CD4-positive, alpha-beta T cell treated with Interleukin-2 at 100 ng/mL for 4 hours (primary cell): Measurements from ENCODE around the gene ZFYVE26.
"Not testable (repeated sequence)": the region's sequence is repeated elsewhere in the genome, so short reads cannot be mapped to it uniquely, and the experiment has no call there.

ENCODE experiments used
- DNase-seq: peaks from one replicate; pipeline ENCODE4 v3.0.0-alpha.2; 2020; ENCODE audit warnings: low spot score

Gene ZFYVE26

DNA sequence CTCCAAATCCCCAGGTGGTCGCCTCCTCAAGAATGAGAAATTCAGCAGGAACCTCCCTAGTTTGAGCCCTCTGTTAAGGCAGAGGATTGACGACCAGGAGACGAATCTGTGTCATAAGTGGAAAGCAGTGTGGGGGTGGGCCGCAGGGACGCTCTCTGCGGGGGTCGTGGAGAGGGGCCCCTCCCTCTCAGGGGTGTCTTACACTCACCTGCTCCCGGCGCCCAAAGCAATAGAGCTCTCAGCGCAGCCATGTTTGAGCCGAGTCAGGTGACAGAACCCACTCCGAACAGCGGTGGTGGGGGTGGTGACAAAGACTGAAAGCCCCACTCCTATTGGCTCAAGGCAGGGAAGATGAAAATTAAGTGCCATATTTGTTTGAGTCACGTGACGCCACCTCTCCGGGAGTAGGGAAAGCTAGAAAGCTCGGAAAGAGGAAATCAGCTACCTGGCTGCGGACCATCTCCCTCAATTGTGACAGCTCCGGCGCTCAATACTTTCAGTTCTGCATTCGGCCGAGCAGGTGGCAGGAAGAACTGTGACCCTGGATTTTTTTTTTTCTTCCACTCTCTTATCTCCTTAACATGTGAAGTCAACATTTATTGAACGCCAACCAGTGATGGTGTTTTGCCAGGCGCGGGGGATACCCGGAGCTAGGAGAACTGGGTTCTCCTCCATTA is at the start of gene ZFYVE26:
ZFYVE26 (minus strand) TSS at position 265 of the 677 bp plus-strand sequence. CDS start 627 bp downstream, outside the sequence.
- DNase-seq, result peak; percentile 92

- DNase-seq, result no peak
These were observed 46.8 kb upstream of the ZFYVE26 start for GRCh38 chr14:67863223-67863622.

GRCh38 chr14:67859169-67859749 is 42.9 kb upstream of the ZFYVE26 start:
- DNase-seq, result no peak

- DNase-seq, result no peak
These were observed 41.5 kb upstream of the ZFYVE26 start for GRCh38 chr14:67857778-67858350.

DNA sequence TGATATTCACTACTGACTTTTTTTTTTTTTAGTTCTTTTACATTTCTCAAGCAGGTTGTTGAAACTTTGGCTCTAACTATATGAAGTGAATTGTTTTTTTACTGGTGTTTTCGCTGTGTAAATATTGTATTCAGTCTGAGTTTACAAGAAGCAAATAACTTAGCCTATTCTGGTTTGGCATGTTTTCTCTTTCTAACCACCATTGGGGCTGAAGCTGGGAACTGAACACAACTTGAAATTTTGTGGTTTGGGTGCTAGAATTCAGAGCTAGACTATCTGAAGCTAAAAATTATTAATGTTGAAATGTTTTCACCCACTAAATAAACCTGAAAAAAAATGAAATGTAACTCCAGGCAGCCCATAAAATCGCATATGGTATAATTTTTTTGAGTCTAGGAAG is 40.4 kb upstream of the ZFYVE26 start:
- DNase-seq, result no peak

GRCh38 chr14:67853715-67854114 is 37.3 kb upstream of the ZFYVE26 start:
- no peak for DNase-seq

- no peak for DNase-seq
These were observed 36.7 kb upstream of the ZFYVE26 start for GRCh38 chr14:67852926-67853604.

GRCh38 chr14:67851785-67852410 is 35.5 kb upstream of the ZFYVE26 start:
- no peak for DNase-seq

DNA sequence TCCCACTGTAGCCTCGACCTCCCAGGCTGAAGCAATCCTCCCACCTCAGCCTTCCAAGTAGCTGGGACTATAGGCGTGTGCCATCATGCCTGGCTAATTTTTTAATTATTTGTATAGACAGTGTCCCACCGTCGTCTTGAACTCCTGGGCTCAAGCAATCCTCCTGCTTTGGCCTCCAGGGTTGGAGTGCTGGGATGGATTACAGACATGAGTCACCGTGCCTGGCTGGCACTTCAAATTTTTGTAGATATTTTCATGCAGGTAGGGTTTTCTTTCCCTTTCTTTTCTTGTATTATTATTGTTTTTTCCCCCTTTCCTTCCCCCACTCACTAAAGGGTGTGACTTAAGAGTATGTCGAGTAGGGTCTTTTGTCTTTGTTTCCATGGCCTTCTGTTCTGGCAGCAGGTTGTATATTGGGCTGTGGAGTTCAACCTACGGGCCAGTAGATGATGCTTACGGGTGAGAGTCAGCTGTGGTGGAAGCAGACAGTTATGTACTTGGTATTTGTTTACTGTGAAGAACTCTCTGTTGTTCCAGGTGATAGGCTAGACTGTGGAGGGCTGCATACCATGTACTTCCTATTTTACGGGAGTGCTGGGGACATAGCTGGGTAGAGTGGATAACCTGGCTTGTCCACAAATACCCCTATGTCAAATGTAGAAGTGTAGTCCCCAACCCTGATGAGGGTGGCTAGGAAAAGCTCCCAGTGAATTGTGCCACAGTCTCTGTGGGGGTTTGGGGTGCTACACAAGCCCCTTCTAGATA is 33.9 kb upstream of the ZFYVE26 start:
- DNase-seq, result no peak

DNA sequence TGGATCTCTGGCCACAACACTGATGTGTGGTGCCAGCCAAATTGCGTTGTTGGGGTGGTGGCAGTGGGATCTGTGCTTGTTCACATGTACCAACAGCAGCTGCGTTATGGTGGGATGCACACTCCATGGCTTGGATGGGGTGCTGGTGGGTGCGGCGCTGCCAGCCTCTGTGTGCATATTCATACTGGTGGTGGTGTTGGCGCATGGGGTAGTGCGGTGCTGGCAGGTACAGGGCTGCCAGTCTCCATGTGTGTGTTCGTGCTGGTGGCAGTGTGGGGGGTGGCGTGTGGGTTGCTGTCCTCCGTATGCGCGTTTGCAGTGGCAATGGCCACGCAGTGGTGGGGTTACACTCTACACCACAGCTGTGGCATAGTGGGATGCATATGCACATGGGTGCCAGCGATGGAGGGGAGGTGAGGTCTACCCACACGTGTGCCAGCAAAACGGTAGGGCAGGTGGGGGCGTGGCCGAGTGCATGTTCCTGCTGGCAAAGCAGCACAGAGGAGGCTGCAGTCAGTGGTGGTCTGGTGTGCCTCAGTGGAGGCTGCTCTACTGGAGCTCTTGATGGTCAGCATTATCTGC is 29.7 kb upstream of the ZFYVE26 start:
- DNase-seq, result no peak

DNA sequence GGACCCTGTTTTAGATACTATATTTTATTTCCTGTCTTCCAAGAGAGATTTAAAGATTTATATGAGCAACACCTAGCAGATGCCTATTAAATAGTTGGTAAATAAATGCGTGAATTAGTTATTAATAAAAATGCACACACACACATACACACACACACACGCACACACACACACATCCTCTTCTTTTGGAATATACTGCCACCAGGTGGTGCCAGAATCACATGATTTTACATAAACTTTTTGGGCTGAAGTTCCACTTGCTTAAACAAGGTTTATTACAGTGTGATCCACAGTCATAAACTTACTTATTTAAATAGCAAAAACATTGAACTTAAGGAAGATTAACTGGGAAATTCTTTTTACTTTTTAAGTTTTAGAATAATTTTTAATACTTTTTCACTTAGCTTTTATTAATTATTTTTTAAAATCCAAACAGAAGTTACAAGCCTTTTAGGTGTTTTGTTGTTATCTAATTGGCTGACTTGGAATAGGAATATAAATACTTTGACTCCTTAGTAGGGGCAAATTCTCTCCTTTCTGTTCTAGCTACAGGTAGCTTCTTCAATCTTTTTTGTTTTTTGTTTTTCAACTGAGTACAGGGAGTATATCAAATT is 20.7 kb upstream of the ZFYVE26 start:
- peak; percentile 77 for DNase-seq

GRCh38 chr14:67835596-67835995 is 19.2 kb upstream of the ZFYVE26 start:
- DNase-seq, result no peak

DNA sequence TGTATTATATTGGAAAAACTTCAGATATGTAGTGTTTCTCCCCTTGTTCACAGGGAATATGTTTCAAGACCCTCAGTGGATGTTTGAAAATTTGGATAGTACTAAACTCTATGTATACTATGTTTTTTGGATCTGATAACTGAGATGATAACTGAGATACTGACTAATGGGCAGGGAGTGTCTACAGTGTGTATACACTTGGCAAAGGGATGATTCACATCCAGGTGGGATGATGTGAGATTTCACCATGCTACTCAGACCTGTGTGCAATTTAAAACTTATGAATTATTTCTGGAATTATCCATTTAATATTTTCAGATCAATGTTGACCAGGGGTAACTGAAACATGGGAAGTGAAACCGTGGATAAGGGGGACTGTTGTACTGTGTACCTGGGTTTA is 17.0 kb upstream of the ZFYVE26 start:
- no peak for DNase-seq

GRCh38 chr14:67831113-67831512 is 14.7 kb upstream of the ZFYVE26 start:
- no peak for DNase-seq

DNA sequence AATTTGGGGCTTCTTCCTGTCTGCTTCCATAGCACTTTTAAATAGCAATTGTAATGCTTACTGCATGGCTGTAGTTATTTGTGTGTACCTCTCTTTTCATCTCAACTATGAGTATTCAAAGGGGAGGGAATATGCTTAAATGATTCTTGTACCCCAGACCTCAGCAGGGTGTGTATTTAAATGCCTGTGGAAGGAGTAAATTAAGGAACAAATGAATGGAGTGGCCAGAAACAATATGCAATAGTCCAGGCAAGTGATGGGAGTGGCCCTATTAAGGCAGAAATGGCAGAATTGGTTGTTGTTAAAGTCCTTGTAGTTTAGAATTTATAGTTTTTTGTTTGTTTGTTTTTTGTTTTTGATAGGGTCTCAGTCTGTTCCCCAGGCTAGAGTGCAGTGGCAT is 4.7 kb upstream of the ZFYVE26 start:
- DNase-seq, result no peak

GRCh38 chr14:67820428-67820971 is 4.1 kb upstream of the ZFYVE26 start:
- DNase-seq, result peak; percentile 1

GRCh38 chr14:67819563-67820421 is 3.4 kb upstream of the ZFYVE26 start, which contains the start of gene RAD51B:
TSS of gene RAD51B (plus strand) at chr14:67819779.
- peak; percentile 91 for DNase-seq

- DNase-seq, result not testable (repeated sequence)
These were observed 2.1 kb upstream of the ZFYVE26 start for GRCh38 chr14:67818476-67818875.

- no peak for DNase-seq
These were observed 1.5 kb upstream of the ZFYVE26 start for GRCh38 chr14:67817750-67818438.
